OCI-LY7 (cell line): Measurements from ENCODE around the gene MYO1F. TPM values are rescaled to one million over a fixed set of nuclear protein-coding genes. Genes with fewer than 3 reads are reported as not detected.

Experiments used
- BruUV-seq: library from RNA; stranded (reverse); fragments of 400-500 nt; replicated peaks from 2 replicates; lab custom pipeline; 2021; lab: Mats Ljungman, UMichigan
- CTCF ChIA-PET: fragments of 300-600 bp; sonication (Branson Sonifier 250); formaldehyde crosslinking; loops from one replicate; lab custom pipeline; 2022; ENCODE audit warnings: antibody characterized with exemption; ENCODE audit not compliant: unreplicated experiment; lab: Charles Lee
- POLR2A ChIA-PET: fragments of 300-600 bp; sonication (Branson Sonifier 250); formaldehyde crosslinking; loops from one replicate; lab custom pipeline; 2022; ENCODE audit warnings: antibody characterized with exemption; lab: Charles Lee
- DNase-seq: peaks from one replicate; pipeline ENCODE4 v3.0.0-alpha.2; 2015; ENCODE audit warnings: low spot score
- H2AFZ ChIP-seq: fragments of 200-600 bp; sonication (generic), shearing (Covaris generic); 2 replicates; pipeline ENCODE4 v1.6.1; 2014; ENCODE audit warnings: mild to moderate bottlenecking, antibody characterized with exemption, low read length, moderate library complexity
- H3K27ac ChIP-seq: fragments of 200-600 bp; sonication (generic); 2 replicates; pipeline ENCODE4 v1.5.1; 2014; ENCODE audit warnings: mixed run types, low read depth, mild to moderate bottlenecking, moderate library complexity, low read length, inconsistent platforms; ENCODE audit not compliant: poor library complexity, severe bottlenecking
- H3K36me3 ChIP-seq: fragments of 200-600 bp; sonication (generic); 2 replicates; pipeline ENCODE4 v1.6.1; 2014; ENCODE audit warnings: mild to moderate bottlenecking, antibody characterized with exemption, low read length, moderate library complexity, mixed read lengths; ENCODE audit not compliant: insufficient read depth
- H3K4me1 ChIP-seq: fragments of 200-600 bp; sonication (generic); 2 replicates; pipeline ENCODE4 v1.5.1; 2014; ENCODE audit warnings: mild to moderate bottlenecking, low read length; ENCODE audit not compliant: insufficient read depth, poor library complexity, severe bottlenecking
- H3K4me2 ChIP-seq: fragments of 200-600 bp; sonication (generic); 2 replicates; pipeline ENCODE4 v1.6.1; 2014; ENCODE audit warnings: mild to moderate bottlenecking, low read length
- H3K4me3 ChIP-seq: fragments of 200-600 bp; sonication (generic); 2 replicates; pipeline ENCODE4 v1.5.1; 2014; ENCODE audit warnings: mild to moderate bottlenecking, low read depth, low read length; ENCODE audit not compliant: poor library complexity, severe bottlenecking
- H3K79me2 ChIP-seq: fragments of 200-600 bp; sonication (generic); 2 replicates; pipeline ENCODE4 v1.6.1; 2016; ENCODE audit warnings: low read depth, mild to moderate bottlenecking, low read length, moderate library complexity, mixed read lengths; ENCODE audit not compliant: insufficient read depth
- H3K9me2 ChIP-seq: fragments of 200-600 bp; sonication (generic); 2 replicates; pipeline ENCODE4 v1.6.1; 2016; ENCODE audit warnings: mild to moderate bottlenecking, low read length, mixed read lengths; ENCODE audit not compliant: insufficient read depth
- H3K9me3 ChIP-seq: fragments of 200-600 bp; sonication (generic); 2 replicates; pipeline ENCODE4 v1.6.1; 2014; ENCODE audit warnings: mild to moderate bottlenecking, mixed run types, low read length, mixed read lengths
- H4K20me1 ChIP-seq: fragments of 200-600 bp; sonication (generic); 2 replicates; pipeline ENCODE4 v1.6.1; 2014; ENCODE audit warnings: mild to moderate bottlenecking, antibody characterized with exemption, low read length, moderate library complexity, mixed read lengths; ENCODE audit not compliant: insufficient read depth
- CTCF ChIP-seq: fragments of 200-600 bp; sonication (generic); conservative IDR thresholded peaks from 2 replicates; pipeline ENCODE4 v1.5.1; 2014; ENCODE audit warnings: mild to moderate bottlenecking, antibody characterized with exemption, low read length, moderate library complexity, mixed read lengths
- EZH2phosphoT487 ChIP-seq: fragments of 200-600 bp; sonication (generic); IDR thresholded peaks from 2 replicates; pipeline ENCODE4 v1.6.1; 2018; ENCODE audit warnings: low read depth, borderline replicate concordance, mild to moderate bottlenecking, mixed run types, antibody characterized with exemption, low read length, moderate library complexity, mixed read lengths
- intact Hi-C: fragments of 100-400 bp; cut with micrococcal nuclease; formaldehyde crosslinking; loops from one replicate; pipeline ENCODE4 v1.10.0; 2022; ENCODE audit not compliant: unreplicated experiment
- total RNA-seq, 2 experiments: library from RNA; depleted of rRNA in 1 of 2; stranded (reverse); fragments of >200 nt in 1 of 2; shearing (Covaris generic) in 1 of 2; gene quantifications; 2 replicates each; pipeline ENCODE4 v1.2.3, GENCODE V29; 2014 to 2022

The MYO1F gene
- total RNA-seq, 2 experiments from 2014 or later: 8.8 to 18.4 TPM

GRCh38 chr19:8544168-8544567 lies 33.1 kb downstream of the MYO1F start:
- no peaks in the 10 kb centered on the region for H4K20me1 ChIP-seq
- intact Hi-C loops: no loop called here
- H2AFZ ChIP-seq: no peak overlapping the region
- H3K36me3 ChIP-seq: no peaks in the 10 kb centered on the region
- H3K4me3 ChIP-seq: no peak overlapping the region
- H3K4me2 ChIP-seq: no peak overlapping the region
- no peak for TF ChIP-seq CTCF
- TF ChIP-seq EZH2phosphoT487: no peak
- CTCF ChIA-PET: no interaction called here
- no peaks in the 10 kb centered on the region for H3K9me2 ChIP-seq
- POLR2A ChIA-PET: no interaction called here
- H3K4me1 ChIP-seq: no peaks in the 10 kb centered on the region
- no TSS peak for BruUV-seq
- H3K9me3 ChIP-seq: no peaks in the 10 kb centered on the region
- H3K79me2 ChIP-seq: no peaks in the 10 kb centered on the region
- H3K27ac ChIP-seq: no peak overlapping the region
- no peak for DNase-seq

- H3K4me1 ChIP-seq: no peaks in the 10 kb centered on the region
- POLR2A ChIA-PET: no interaction called here
- no peaks in the 10 kb centered on the region for H3K9me2 ChIP-seq
- H3K79me2 ChIP-seq: no peaks in the 10 kb centered on the region
- H4K20me1 ChIP-seq: no peaks in the 10 kb centered on the region
- no peak overlapping the region for H2AFZ ChIP-seq
- no peaks in the 10 kb centered on the region for H3K36me3 ChIP-seq
- H3K9me3 ChIP-seq: no peaks in the 10 kb centered on the region
- no peak for DNase-seq
- H3K4me2 ChIP-seq: no peak overlapping the region
- TF ChIP-seq CTCF (no peak), EZH2phosphoT487 (no peak)
- intact Hi-C loops: no loop called here
- BruUV-seq: no TSS peak
- H3K4me3 ChIP-seq: no peak overlapping the region
- H3K27ac ChIP-seq: no peak overlapping the region
- CTCF ChIA-PET: no interaction called here
Measured at GRCh38 chr19:8539621-8540149, 37.6 kb downstream of the MYO1F start.

GRCh38 chr19:8537099-8537498 lies 40.1 kb downstream of the MYO1F start:
- Histone ChIP-seq H3K4me2 (no peak overlapping the region), H3K36me3 (no peaks in the 10 kb centered on the region), H2AFZ (no peak overlapping the region), H4K20me1 (no peaks in the 10 kb centered on the region), H3K4me1 (no peaks in the 10 kb centered on the region), H3K4me3 (no peak overlapping the region), H3K9me3 (no peaks in the 10 kb centered on the region), H3K27ac (no peak overlapping the region), H3K79me2 (no peaks in the 10 kb centered on the region), H3K9me2 (no peaks in the 10 kb centered on the region)
- no peak for DNase-seq
- CTCF ChIA-PET: no interaction called here
- BruUV-seq: no TSS peak
- POLR2A ChIA-PET: no interaction called here
- TF ChIP-seq CTCF (no peak), EZH2phosphoT487 (no peak)
- intact Hi-C loops: no loop called here
